Fibroblast of skin of right biceps (primary cell): ENCODE measurements around the gene ARHGAP44.
"Not testable (repeated sequence)": the region's sequence is repeated elsewhere in the genome, so short reads cannot be mapped to it uniquely, and the experiment has no call there.

Experiments used
- DNase-seq: peaks from one replicate; pipeline ENCODE4 v3.0.0-alpha.2; 2013

The ARHGAP44 gene

DNA sequence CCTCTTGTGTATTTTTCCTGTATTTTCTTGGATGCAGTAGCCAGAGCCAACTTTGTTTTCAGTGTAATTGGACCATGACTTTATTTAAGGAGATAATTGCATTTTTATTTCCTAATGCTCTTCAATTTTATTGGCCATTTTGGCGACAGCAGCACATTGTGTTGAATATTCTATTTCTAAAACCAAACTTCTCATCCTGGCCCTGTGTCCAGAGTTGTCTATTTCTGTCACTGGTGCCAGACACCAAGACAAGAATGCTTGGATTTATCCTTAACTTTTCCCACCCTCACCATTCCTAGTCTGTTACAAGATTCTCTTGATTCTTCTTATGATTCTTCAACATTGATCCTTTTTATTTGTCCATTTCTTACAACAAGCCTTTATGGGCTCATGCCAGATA is 37.1 kb downstream of the ARHGAP44 start:
- no peak for DNase-seq

- no peak for DNase-seq
Observed at GRCh38 chr17:12830777-12831247, 41.5 kb downstream of the ARHGAP44 start.

DNA sequence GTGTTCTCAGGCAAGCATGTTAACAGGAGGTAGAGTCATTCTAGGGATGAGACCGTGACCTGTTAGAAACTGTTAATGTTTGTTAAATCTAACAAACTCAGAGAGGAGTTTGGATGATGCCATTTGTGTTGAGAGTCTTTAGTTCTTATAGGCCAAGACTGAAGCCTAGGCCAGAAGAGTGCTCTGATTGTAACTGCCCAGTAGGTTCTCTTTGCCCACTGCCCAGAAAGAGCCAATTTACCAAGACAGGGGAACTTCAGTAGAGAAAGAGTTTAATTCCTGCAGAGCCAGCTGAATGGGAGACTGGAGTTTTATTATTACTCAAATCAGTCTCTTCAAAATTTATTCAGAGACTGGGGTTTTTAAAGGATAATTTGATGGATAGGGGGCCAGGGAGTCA is 42.5 kb downstream of the ARHGAP44 start:
- no peak for DNase-seq

GRCh38 chr17:12839042-12839441 is 49.7 kb downstream of the ARHGAP44 start:
- no peak for DNase-seq

GRCh38 chr17:12842936-12843335 is 53.6 kb downstream of the ARHGAP44 start:
- DNase-seq, result no peak

GRCh38 chr17:12850996-12851395 is 61.7 kb downstream of the ARHGAP44 start:
- no peak for DNase-seq

DNA sequence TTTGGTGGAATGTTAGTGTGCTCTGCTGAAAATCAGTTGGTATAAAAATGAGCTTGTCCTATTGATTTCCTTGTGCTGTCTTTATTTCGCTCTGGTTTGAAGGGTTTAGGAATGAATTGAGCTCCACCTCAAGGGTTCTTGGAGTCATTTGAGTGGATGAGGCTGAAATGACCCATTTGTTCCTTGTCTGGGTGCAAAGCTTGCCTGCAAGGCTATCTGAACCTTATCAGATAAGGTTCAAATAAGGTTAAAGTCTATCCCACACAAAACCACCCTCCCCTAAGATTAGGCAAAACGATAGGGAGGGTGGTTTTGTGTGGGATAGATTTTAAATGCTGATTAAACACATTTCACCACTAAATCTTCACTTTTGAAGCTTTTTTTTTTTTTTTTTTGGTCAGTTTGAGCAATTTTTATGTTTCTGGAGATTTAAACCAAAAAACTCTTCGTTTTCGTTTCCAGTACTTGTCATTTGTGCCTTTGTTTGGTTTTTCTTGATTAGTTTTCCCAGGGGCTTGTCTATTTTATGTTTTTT is 62.7 kb downstream of the ARHGAP44 start:
- DNase-seq, result no peak

- DNase-seq, result no peak
Observed at GRCh38 chr17:12853921-12854320, 64.6 kb downstream of the ARHGAP44 start.

DNA sequence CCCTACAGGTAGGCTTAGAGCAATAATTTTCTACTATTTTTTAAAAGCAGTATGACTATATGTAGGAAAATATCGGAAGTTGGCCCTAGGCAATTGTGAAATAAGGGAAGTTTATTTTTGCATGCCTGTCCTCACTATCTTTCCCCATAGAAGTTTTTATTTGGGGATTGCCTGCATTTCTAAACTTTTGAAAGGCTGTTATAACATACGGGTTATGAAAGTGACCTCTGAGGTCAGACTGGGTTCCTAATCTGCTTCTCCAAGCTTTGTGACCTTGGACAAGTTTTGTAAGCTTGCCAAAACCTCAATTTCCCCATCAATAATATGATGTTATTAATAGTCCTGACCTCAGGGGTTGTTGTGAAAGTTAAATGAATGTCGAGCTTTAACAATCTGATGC is 67.1 kb downstream of the ARHGAP44 start:
- DNase-seq, result no peak

GRCh38 chr17:12857592-12857991 is 68.3 kb downstream of the ARHGAP44 start:
- DNase-seq, result no peak

GRCh38 chr17:12859520-12859919 is 70.2 kb downstream of the ARHGAP44 start:
- no peak for DNase-seq

DNA sequence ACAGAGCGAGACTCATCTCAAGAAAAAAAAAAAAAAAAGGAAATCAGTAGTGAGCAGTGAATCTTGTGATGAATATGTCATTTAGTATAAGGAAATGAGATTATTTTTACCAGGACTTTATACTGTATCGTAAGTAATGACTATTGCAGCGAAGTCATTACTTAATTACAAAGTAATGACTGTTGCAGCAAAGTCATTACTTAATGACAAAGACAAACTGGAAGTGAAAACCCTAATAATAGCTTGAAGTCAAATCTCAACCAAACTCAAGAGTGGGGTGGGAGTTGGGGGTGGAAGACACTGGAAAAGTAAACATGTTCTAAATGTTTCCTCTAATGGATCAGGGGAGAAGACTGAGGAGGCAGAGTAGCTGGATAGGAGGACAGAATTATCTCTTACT is 76.5 kb downstream of the ARHGAP44 start:
- no peak for DNase-seq

DNA sequence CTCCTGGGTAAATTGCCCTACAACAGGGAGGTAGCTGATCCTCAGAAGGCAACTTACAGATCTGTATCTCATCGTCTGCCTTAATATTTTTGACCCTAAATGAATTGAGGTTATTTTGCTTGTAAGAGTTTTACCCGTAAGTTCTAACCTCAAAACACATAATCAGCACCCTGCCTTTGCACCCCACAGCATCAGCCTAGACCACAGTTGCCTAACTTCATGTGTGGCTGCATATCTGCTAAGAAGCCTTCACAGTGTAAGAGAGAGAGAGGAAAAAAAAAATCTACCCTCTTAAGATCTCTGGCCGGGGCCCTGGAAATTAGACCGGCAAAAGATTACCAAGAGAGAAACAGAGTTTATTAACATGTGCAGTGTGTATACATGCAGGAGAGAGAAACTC is 76.9 kb downstream of the ARHGAP44 start:
- DNase-seq, result no peak

DNA sequence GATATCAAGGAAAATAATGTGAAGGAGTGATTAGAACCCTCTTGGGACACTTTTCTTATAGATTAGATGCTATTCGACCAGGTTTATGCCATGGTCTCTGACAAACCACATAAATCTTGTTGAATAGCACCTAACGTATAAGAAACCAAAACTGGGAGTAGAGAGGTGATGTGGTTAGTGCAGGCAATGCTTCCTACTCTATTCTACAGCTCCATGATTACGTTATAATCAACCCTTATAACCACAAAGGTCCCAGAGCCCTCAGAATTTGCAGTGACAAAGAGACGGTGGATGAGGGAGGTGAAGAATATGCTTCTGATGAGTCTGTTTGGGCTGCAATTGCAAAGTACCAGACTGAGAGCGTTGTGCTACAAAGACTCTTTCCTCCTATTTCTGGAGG is 78.4 kb downstream of the ARHGAP44 start:
- no peak for DNase-seq

DNA sequence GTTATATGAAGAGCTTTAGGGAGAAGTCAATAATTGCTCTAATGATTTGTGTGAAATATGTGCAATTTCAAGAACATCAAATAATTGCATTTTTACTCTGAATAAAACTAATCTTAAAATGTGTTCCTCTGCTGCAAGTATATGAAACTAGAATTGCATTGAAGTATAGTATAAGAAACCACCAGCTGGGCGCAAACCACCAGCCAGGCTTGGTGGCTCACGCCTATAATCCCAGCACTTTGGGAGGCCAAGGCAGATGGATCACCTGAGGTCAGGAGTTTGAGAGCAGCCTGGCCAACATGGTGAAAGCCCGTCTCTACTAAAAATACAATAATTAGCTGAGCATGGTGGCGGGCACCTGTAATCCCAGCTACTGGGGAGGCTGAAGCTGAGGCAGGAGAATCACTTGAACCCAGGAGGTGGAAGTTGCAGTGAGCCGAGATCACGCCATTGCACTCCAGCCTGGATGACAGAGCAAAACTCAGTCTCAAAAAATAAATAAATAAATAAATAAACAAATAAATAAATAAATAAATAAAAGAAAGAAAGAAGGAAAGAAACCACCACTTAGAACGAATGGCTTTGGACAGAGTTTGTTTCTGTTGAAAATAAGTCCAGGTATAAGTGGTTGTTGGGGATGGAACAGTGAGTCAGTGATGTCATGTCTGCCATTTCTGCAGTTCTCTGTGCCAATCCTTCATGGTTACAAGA is 84.3 kb downstream of the ARHGAP44 start:
- not testable (repeated sequence) for DNase-seq

- DNase-seq, result no peak
Observed at GRCh38 chr17:12877953-12878669, 88.8 kb downstream of the ARHGAP44 start.

GRCh38 chr17:12879096-12879495 is 89.8 kb downstream of the ARHGAP44 start:
- not testable (repeated sequence) for DNase-seq

DNA sequence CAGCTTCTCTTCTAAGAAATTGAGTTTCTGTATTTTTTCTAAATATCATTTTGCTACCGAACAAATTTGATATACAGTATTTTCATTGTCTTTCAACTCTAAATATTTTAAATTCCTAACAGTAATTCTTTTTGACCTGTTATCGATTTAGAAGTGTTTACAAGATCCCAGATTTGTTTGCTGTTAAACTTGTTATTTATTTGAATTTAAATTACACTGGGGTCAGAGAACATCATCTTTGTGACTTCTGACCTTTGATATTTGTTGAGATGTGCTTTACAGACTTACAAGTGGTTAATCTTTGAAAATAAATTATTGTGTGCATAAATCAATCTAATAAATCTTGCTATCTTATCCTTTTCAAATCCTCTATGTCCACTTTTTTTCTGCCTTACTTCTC is 94.2 kb downstream of the ARHGAP44 start:
- no peak for DNase-seq

GRCh38 chr17:12887088-12887487 is 97.8 kb downstream of the ARHGAP44 start:
- no peak for DNase-seq

DNA sequence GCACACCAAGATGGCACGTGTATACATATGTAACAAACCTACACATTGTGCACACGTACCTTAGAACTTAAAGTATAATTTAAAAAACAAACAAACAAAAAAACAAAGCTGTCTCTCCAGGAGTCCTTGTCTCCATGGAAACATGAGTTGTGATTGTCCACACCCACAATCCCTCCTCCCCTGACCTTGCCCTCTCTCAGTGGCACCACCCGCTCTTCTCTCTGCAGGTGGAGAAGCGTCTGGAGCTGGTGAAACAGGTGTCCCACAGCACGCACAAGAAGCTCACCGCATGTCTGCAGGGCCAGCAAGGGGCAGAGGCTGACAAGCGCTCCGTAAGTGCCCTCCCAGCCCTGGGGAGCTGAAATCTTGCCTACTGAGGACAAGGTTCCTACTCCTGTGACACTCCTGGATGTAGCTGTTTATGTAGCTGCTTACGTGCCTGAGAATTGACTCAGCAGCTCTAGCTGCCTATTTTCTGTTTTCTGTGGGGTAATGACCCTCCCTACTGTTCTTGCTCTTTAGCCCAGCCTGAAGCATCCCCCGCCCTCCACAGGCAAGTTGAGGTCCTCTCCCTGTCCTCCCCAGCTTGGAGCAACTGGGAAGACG is 107.0 kb downstream of the ARHGAP44 start:
- no peak for DNase-seq

DNA sequence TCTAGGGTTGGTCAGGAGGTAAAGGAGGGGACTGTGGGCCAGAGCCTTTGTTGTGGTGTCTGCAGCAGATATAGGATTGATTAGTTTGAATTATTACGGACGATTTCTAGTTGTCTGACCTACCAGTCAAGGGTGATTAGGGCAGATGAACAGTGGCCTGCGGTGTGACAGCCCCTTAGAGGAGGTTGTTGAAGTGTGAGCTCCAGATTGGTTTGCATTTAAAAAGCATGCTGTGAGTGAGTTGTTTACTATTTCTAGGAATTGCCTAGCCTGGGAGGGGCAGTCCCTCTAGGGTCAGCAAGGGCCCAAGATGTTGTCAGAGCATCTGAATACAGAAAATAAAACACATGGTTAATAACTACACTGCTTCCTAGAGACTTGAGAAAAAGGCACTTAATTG is 108.8 kb downstream of the ARHGAP44 start:
- DNase-seq, result no peak

GRCh38 chr17:12899604-12900003 is 110.3 kb downstream of the ARHGAP44 start:
- DNase-seq, result no peak

DNA sequence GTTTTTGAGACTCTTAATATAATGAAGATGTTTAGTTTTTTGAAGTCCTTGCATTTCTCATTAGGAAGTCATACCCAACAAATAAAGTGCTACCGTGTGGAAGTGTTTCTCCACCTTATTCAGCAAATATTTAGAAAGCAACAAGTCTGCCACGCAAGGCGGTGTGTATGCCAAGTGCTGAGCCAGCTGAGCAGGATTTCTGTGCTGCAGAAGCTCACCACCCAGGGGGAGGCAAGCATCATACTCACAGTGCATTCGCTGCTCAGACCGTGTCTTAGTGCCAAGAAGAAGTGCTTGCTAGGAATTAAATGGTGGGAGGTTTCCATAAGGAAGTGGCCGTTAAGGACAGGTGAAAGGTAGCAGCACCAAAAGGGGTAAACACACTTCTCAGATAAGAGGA is 111.2 kb downstream of the ARHGAP44 start:
- DNase-seq, result no peak

GRCh38 chr17:12902046-12902445 is 112.7 kb downstream of the ARHGAP44 start:
- no peak for DNase-seq
